Measurements from ENCODE around the gene ZNF362.
"Not testable (repeated sequence)": the region's sequence is repeated elsewhere in the genome, so short reads cannot be mapped to it uniquely, and the experiment has no call there.

The ZNF362 gene

DNA sequence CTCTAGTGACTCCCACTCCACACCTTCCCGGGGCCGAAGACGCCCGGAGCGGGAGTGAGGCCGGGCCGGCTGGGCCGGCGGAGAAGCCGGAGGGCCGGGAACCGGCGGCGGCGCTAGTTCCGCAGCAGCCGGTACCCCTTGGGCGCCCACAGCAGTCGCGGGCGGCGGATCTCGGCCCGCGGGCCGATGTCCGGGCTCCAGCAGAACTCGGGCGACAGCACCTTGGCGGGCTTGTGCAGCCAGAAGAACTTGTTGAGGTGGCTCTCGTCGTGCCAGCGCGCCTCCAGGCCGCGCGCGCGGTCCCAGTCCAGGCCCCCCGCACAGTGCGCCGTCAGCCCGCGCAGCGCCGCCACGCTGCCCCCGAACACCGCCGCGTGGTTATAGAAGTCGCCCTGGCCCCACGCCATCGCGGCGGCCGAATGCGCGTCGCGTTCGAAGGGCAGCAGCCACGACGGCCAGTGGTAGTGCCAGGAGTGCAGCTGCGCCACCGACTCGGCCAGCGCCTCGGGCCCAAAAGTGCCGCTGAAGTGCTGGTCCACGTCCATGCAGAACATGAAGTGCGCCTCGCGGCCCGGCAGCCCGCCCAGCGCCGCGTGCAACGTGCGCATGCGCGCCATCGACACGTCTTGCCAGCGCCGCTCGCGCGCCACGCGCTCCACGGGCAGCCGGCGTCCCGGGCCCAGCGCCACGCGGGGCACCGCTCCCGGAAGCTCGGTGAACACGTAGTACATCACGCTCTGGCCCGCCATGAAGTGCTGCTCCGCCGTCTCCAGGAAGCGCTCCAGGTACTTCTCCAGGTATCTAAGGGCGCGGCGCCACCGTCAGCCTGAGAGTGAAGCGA, 50.6 kb downstream of the ZNF362 start:
- no peak for DNase-seq (ENCODE audit: low read depth)

DNA sequence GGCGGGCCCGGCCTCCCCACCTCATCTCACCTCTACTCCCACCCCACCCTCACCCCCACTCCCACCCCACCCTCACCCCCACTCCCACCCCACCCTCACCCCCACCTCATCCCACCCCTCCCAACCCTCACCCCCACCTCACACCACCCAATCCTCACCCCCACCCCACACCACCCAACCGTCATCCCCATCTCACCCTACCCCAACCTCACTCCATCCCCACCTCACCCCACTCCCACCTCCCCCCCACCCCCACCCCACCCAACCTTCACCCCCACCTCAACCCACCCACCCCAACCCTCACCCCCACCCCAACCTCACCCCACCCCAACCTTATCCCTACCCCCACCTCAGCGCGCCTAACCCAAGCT, 51.2 kb downstream of the ZNF362 start:
- no peak for DNase-seq (ENCODE audit: low read depth)

DNA sequence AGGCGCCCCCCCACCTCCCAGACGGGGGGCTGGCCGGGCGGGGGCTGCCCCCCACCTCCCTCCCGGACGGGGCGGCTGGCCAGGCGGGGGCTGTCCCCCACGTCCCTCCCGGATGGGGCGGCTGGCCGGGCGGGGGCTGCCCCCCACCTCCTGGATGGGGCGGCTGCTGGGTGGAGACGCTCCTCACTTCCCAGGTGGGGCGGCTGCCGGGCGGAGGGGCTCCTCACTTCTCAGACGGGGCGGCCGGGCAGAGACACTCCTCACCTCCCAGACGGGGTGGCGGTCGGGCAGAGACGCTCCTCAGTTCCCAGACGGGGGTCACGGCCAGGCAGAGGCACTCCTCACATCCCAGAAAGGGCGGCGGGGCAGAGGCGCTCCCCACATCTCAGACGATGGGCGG, 53.1 kb downstream of the ZNF362 start:
- not testable (repeated sequence) for DNase-seq (ENCODE audit: low read depth)

DNA sequence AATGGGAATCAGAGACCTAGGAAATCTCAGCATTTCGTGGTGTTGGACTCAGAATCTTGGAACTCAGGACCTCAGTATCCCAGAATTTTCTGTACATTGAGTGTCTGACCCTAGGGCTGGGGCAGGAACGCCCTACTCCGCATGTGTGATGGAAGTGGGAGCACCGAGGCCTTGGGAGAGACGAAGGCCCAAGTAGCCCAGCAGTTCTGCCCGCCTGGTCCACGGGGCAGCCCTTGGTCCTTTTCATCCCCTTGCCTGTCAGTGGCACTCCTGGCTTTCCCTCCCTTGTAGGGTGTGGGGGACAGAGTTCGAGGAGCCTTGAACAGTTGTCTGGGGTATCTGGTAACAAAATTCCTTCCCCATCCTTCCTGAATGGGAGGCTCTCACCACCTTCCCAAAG, 54.4 kb downstream of the ZNF362 start:
- DNase-seq (ENCODE audit: low read depth), result no peak

DNA sequence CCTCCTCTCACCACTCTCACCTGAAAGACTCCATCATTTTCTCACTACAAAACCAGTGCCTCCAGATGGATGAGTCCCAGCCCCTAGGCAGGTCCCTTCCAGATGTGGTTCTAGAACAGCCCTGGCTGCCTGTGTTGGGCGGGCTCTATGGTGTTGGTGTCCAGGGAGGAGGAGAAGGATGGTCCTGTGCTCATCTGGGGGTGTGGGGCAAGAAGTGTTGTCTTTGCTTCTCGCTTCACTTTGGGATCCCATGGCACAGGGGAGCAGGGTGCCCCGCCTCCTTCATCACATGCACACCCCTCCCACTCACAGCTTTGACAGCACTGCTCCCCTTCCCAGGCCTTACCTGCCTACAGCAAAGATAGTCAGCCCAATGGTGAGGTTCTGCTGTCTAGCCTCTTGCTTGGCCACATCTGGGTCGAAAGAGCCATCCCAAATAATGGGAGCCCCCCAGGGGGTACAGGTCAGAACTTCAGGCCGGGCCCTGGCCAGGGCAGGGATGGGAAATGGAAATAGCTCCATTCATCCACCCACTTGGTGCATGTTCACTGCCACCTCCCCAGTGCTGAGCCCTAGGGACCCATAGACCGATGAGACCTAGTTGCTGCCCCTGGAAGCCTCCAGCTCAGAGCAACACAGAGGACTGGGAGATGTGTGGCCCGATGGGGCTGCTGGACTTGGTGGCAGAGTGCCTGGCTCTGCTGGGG, 55.6 kb downstream of the ZNF362 start:
- no peak for DNase-seq (ENCODE audit: low read depth)

DNA sequence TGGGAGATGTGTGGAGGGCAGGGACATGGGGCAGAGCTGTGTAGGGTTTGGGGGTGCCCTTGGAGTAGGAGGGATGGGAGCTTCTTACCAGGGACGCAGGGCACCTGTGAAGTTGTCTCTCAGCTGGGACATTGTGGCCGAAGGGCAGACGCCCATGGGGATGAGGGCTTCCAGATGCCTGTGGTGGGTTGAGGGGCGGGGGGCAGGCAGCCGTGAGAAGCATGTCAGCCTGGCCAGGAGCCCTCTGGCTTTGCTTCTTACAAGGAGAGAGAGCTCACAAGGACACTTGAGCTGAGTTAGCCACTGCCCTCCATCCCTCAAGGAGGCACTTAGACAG, 56.1 kb downstream of the ZNF362 start:
- no peak for DNase-seq (ENCODE audit: low read depth)

DNA sequence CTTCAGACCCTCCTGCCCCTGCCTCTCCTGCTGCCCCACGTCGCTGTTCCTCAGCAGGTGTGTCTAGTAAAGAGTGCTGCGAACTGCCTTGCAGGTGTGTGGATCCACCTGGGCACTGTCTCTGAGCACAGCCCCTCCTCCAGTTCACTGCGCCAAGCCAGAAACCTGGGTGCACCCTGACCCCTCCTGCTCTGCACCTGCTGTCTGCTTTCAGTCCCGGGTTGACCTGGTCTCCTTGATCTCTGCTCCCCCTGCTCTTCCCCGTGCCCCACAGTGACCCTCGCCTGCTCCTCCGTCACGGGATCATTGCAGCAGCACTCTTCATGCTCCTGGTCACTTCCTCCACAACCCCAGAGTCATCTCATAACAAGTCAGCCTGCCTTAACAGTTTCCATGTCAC, 58.1 kb downstream of the ZNF362 start:
- DNase-seq (ENCODE audit: low read depth), result no peak

DNA sequence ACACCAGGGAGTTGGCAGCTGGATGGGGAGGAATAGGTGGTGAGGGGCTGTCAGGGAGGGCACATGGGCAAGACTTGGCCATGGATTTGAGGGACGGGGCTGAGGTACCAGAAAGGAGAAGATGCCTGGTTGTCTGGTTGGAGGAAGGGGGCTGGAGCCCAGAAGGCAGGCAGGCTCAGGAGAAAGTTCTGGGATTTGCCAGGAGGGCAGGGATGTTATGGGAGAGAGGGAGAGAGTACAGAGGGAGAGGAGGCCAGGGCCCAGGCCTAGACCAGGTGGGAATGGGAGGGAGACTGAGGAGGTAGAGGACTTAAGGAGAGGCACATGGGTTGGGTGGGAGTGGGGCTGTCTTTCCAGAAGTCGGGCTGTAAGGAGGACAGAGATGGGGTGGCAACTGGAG, 60.3 kb downstream of the ZNF362 start:
- no peak for DNase-seq (ENCODE audit: low read depth)

DNA sequence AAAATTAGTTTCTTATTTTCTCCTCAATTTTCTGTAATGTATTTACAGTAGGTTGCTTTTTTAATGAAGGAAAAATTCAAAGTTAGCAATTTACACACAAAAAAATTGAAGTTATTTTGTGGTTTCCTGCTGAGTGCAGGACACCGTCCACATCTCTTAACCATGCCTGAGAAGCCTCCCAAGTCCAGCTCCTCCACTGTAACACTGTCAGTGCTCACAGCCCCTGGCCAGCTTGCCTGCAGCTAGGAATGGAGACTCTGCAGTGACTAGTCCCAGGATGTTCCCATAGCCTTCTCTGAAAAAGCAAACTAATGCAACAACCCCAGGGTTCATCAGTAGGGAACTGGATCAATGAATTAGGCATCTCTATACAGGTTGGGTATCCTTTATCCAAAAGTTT, 61.1 kb downstream of the ZNF362 start:
- DNase-seq (ENCODE audit: low read depth), result no peak

DNA sequence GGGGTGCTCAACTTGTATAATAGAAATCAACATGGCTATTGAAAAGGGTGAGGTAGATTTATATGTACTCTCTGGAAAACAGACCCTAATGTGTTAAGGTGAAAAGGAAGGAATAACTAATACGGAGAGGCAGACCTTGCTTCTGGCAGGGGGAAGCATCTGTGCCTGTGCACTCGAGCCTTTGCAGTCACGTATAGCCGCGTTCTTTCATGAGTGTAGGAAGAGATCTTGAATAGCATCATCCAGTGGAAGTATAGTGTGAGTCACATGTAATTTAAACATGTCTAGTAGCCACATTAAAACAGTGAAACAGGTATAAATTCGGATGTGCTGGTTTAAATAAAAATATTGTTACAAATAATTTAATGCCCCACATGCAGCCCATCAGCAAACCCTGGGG, 61.7 kb downstream of the ZNF362 start:
- DNase-seq (ENCODE audit: low read depth), result no peak

DNA sequence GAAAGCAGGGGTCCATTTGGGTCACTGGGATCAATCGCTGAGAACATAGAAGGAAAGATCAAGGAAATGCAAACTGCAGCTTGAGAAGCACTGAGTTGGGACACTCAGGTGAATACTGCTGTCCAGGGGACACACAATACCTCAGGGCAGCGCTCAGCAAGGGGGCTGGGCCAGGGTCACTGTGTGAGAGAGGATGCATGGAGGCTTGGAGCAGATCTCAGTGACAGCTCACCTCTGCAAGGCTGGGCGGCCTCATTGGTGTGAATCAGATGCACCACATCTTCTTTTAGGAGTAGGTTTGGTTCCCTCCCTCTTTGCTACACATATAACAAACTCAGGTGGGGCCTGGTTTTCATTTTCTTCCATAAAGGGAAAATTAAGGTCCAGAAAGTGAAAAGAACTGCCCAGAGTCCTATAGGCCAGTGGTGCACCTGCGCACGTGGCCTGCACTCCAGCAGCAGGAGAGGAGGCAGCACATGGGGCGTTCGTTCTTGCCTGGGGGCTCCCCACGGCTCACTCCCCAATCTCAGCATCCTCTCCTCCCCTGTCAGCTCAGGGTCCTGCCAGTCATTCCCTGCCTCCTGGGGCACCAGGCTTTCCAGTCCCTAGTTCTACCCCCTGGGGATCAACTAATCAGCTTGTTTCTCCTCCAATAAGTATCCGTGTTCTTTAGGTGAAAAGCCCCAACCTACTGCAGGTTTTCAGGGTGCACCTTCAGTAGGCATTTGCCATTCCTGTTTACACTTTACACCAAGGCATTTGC, 63.1 kb downstream of the ZNF362 start:
- DNase-seq (ENCODE audit: low read depth), result no peak

DNA sequence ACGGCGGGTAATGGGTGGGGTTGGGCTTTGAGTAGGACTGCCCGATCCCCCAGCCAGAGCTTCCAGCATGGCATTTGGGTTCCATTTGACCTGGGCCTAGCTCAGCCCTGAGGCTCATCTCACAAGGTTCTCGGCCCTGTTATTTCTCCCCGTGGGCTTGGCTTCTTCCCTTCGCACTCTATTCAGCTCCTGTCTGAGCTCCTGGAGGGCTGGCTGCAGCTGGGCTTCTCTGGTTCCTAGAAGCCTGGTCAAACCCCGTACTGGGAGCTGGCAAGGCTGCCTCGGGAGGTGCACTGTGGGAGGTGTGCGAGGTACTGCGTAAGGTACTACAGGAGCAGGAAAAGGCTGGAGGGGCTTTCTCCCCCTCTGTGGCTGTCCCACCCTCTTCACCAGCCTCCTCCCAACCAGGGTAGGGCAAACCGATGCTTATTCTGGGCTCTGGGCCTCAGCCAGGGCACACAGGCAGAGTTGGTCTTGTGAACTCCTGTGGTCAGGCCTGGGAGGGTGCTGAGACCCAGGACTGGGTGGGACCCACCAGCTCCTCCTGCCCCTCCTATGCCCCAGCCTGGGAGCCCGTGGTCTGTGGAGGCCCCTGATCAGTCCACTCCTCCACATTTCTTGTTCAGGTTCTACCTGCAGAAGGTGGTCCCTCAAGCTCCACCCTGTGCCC, 63.8 kb downstream of the ZNF362 start:
- no peak for DNase-seq (ENCODE audit: low read depth)

DNA sequence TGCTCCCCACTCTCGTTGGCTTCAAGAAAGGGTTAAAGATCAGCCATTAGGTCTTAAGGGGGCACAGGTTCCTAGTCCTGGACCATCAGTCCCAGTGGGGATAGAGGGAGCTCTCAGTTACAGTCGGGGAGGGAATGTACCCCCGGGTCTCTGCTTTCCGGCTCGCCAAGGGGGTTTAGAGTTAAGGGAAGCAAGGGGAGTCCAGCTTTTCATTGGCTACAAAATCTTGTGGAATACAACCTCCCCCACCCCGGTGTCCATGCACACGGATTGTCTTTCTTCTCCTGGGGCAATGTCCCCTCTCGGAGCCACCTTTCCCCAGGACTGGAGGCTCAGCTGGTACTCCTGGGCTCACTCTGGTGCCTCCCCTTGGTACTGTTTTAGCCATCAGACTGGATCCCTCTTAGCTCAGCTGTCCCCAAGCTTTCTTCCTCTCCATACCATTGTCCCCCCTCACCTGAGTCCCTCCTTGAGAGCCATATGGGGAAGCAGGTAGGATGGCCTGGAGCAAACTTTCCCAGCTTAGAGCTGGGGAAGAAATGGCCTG, 64.4 kb downstream of the ZNF362 start, which contains the start of gene A3GALT2:
Gene A3GALT2 (minus strand): TSS at position 480 of the 547 bp plus-strand sequence. CDS start 0 bp downstream, at position 480.
- DNase-seq (ENCODE audit: low read depth), result no peak

DNA sequence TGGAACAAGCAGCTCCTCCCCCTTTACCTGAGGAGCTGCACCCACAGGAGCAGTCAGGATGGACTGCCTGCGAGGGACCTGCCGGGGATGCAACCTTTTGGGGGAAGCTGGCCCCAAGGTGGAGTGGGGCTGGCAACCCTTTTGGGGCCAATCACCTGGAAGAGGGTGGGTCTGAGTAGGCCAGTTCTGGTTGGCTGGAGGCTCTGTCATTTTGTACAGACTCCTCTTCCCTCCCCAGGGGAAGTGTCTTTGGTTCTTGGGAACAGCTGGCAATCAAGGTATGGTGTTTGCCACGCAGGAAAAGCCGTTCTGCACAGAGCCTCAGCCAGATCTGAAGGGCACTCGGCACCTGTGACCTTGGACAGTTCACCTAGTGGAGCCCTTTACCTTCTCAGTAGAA, 64.9 kb downstream of the ZNF362 start:
- DNase-seq (ENCODE audit: low read depth), result no peak

DNA sequence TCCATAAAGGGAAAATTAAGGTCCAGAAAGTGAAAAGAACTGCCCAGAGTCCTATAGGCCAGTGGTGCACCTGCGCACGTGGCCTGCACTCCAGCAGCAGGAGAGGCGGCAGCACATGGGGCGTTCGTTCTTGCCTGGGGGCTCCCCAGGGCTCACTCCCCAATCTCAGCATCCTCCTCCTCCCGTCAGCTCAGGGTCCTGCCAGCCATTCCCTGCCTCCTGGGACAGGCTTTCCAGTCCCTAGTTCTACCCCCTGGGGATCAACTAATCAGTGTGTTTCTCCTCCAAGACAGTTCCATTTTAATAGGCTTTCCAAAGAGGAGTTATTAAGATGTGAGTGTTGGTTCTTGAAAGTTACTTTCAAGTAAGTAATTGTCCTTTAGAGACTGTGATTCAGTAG, 65.8 kb downstream of the ZNF362 start:
- DNase-seq (ENCODE audit: low read depth), result no peak

DNA sequence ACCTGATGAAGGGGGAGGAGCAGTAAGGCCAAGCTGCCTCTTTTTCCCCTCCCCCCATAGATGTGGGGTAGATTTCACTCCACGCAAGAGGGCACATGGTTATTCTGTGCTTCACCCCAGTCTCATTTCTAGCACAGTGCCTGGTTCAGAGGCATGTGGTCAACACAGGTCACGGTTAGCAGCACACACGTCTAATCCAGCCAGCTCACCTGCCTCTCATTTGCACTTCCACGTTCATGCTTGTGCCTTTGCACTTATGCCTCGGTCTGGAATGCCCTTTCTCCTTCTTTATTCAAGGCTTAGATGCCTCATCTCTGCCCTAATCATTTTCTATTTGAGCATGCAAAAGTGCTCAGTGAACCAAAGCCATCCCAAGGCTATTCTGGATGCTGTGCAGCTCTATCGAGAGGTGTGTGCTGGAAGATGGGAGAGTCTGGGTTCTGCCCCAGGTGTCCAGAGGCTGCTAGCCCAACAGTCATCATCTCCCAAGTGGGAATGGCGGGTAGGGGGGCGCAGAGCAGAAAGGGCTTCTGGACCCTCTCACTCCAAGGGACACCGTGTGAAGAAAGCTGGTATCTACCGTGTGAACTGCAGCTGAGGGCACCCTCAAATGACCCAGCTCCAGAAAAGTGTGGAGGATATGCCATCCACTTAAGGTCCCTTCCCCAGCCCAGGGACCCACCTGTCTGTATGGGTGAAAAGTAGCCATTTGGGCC, 66.7 kb downstream of the ZNF362 start:
- DNase-seq (ENCODE audit: low read depth), result no peak

DNA sequence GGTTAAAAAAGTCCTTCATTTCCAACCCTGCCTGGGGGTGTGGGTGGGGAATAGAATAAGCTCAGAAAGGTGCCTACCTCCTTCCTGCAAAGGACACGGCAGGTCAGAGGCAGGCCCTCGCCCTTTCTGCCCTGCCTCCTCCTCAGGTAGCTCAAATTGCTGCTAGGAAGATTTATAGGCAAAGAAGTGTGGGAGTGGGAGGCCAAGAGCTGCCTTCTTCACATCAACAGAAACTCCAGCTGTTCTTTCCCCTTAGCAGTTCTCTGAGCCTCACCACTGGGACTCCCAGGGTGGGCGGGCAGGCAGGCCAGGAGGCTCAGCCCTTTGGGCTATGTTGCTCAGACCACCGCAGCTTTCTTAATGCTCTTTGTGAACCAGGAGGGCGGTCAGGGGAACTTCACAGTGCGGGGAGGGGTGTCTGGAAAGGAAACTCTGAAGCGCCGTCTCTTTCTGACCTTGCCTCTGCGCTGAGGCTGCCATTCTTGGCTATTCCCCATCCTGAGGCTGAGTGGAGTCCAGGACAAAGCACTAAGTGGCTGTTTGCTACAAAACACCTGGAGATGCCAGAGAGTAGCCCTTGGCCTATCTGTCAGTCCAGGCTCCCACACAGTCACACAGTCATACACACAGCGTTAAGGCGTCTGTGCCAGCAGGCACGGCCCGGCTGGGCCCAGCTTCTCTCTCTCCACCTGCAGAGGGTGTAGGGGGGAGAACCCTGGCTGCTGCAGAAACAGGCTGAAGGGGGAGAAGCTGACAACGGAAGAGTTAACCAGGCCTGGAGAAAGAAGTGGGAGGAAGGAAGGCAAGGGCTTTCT, 67.6 kb downstream of the ZNF362 start:
- no peak for DNase-seq (ENCODE audit: low read depth)

DNA sequence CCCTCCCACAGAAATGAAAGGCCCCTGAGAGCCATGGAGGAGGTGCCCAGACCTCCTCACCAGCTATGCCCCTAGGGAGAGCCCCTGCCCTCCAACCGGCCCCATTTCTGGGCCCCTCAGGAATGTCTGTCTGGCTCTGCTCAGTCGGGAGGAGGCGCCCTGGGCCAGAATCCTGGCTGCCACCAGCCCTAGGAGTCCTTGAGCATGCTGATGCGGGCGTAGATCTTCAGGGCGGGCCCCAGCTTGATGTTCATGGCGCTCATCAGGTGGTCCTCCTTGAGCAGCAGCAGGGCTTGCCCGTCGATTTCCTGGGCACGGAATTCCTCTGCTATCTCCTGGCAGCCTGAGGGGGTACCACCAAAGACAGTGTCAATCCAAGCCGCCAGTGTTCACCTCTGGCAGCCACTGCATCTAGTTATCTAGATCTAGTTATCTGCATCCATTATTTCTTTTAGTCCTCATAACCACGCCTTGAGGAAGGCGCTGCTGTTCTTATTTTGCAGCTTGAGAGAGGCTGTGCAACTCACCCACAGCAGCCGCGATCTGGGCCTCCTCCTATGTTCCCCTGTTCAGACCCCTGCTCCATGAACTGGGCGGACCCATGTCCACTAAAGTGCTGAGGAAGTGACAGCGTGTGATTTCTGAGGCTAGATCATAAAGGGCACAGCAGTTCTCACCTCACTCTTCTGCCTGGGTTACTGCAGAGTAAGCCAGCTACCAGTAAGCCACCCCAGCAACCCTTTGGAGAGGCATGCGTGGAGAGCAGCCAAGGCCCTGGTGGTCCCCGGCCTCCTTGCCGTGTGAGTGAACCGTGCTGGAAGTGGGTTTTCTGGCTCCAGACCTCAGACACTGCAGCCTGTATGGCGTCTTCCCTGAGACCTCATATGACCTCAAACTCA, 68.6 kb downstream of the ZNF362 start:
- no peak for DNase-seq (ENCODE audit: low read depth)

DNA sequence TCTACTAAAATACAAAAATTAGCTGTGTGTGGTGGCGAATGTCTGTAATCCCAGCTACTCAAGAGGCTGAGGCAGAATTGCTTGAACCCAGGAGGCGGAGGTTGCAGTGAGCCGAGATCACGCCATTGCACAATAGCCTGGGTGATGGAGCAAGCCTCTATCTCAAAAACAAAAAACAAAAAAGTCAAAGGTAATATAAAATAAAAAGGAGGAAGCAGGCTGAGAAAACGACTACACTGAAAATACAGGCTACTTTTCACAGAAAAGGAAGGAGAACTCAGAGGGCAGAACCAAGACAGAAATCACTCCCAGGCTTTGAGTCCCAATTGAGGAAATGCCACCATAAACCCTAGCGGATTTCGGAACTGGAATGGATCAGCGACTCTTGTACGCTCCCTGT, 70.5 kb downstream of the ZNF362 start:
- no peak for DNase-seq (ENCODE audit: low read depth)
